ENCODE data around the gene ISLR2.

Gene ISLR2

GRCh38 chr15:74176262-74177214 lies 46.2 kb downstream of the ISLR2 start:
- Histone ChIP-seq H3K4me3 (ENCODE audit: low read length) (no peak overlapping the region), H3K27me3 (ENCODE audit: control insufficient read depth, insufficient read depth, low read length) (peaks cover 3% of the 10 kb centered on the region), H3K4me1 (ENCODE audit: control insufficient read depth, insufficient read depth, low read length) (no peaks in the 10 kb centered on the region), H3K9ac (ENCODE audit: low read length) (no peak overlapping the region), H3K36me3 (ENCODE audit: control insufficient read depth, insufficient read depth, low read length) (no peaks in the 10 kb centered on the region), H3K9me3 (ENCODE audit: control insufficient read depth, low read length) (no peaks in the 10 kb centered on the region)

DNA sequence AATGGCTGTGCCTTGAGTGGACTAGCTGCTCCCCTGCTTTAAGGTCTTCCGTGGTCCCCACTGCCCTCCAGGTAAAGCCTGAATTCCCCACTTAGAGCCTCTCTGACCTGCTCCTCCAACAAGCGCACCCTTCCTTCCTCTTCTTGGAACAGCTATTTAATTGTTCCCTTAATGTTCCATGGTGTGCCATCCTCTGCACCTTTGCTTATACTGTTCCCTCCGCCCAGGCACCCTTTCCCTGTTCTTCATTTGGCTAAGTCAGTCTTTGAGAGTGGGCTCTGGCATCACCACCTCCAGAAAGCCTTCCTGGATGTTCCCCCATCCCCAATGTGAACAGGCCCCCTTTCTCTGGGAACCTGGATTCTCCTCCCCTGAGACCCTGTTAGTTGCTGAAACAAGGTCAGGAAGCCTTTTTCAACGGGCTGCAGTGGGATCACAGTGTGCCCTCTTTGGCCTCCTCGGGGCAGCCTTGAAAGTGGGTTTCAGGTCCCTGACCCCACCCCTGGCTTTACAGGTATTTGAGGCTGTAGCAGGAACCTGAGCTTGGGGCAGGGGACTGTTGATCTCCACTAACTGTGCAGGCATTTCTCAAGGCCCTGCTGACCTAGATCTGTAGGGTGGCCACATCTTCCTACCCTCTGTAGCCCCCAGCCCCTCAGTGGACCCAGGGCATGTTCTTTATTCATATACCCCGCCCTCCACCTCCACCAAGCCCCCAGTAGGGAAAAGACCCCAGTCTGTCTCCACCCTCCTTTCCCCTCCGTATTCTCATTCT lies 48.1 kb downstream of the ISLR2 start:
- H3K9ac ChIP-seq (ENCODE audit: low read length): no peak overlapping the region
- H3K4me3 ChIP-seq (ENCODE audit: low read length): no peak overlapping the region
- peaks cover 3% of the 10 kb centered on the region for H3K27me3 ChIP-seq (ENCODE audit: control insufficient read depth, insufficient read depth, low read length)
- H3K36me3 ChIP-seq (ENCODE audit: control insufficient read depth, insufficient read depth, low read length): no peaks in the 10 kb centered on the region
- no peaks in the 10 kb centered on the region for H3K9me3 ChIP-seq (ENCODE audit: control insufficient read depth, low read length)
- no peaks in the 10 kb centered on the region for H3K4me1 ChIP-seq (ENCODE audit: control insufficient read depth, insufficient read depth, low read length)

GRCh38 chr15:74179101-74179841 lies 48.9 kb downstream of the ISLR2 start:
- Histone ChIP-seq H3K4me3 (ENCODE audit: low read length) (no peak overlapping the region), H3K9me3 (ENCODE audit: control insufficient read depth, low read length) (no peaks in the 10 kb centered on the region), H3K9ac (ENCODE audit: low read length) (no peak overlapping the region), H3K36me3 (ENCODE audit: control insufficient read depth, insufficient read depth, low read length) (no peaks in the 10 kb centered on the region), H3K4me1 (ENCODE audit: control insufficient read depth, insufficient read depth, low read length) (no peaks in the 10 kb centered on the region), H3K27me3 (ENCODE audit: control insufficient read depth, insufficient read depth, low read length) (peaks cover 3% of the 10 kb centered on the region)

DNA sequence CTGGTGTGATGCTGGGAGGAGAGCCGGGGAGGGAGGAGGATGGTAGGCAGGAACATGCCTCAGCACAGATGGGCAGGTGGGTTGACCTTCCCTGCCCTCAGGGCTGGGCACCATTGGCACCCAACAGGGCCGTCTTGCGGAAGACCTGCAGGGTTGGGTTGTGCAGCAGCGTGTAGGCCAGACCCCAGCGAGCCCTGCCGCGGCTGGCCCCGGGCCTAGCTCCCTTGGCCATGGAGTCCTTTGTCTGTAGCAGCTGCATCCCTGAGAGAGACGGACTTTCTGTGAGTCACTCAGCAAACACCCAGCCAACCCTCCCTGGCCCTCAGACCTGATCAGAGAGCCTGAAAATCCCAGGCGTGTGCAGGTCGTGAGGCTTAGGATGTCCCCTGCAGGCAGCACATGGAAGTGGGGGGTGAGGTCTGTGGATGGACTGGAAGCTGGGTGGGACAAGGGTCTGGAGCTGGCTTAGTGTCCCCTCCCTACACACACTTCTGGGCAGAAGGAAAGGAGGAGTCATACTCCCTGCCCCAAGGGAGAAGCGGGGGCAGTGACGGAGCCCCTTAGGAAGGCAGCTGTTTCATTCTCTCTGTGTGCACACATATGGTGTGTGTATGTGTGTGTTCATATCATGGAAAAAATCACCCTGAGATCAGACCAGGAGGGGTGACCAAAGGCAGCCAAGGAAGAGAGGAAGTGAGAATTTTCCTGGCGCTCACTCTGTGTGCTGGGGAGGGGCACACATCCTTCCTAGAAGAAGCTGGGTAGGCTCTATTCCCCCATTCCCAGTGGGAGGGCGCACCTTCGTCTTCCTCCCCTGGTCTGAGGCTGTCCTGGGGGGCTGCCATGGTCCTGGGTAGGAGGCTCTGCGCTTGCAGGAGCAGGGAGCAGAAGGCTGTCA lies 49.8 kb downstream of the ISLR2 start:
- H3K4me1 ChIP-seq (ENCODE audit: control insufficient read depth, insufficient read depth, low read length): no peaks in the 10 kb centered on the region
- H3K9ac ChIP-seq (ENCODE audit: low read length): no peak overlapping the region
- H3K36me3 ChIP-seq (ENCODE audit: control insufficient read depth, insufficient read depth, low read length): no peaks in the 10 kb centered on the region
- no peaks in the 10 kb centered on the region for H3K9me3 ChIP-seq (ENCODE audit: control insufficient read depth, low read length)
- H3K4me3 ChIP-seq (ENCODE audit: low read length): no peak overlapping the region
- peaks cover 3% of the 10 kb centered on the region for H3K27me3 ChIP-seq (ENCODE audit: control insufficient read depth, insufficient read depth, low read length)

DNA sequence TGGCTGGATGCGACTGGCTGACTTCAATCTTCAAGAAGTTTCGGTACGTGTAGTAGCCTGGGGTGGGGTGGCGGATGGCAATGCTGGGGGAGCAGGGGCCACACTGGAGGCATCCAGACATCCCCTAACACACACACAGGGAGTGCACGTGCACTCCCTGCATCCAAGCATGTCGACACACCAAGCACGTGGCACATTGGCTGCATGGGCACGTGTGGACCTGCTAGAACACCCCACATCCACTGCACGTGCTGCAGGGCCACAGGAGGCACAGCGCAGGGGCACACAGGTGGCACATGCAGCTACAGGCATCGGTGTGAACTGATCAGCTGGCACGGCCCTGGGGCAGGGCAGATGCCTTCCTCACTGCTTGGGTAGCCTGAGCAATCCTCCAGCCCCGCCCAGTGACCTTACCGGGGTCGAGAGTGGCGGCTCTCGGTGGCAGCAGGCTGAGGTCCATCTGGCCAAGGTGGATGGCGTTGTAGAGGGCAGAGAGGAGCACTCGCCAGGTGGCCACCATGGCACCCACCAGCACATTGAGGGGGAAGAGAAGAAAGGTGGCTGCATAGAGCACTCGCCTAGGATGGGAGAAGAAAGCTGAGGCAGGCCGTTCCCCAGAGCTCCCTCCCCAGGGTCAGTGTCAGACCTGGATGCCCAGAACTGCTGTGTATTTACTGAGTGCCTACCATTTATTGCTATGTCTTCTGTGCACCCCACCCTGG lies 50.7 kb downstream of the ISLR2 start:
- Histone ChIP-seq H3K4me1 (ENCODE audit: control insufficient read depth, insufficient read depth, low read length) (no peaks in the 10 kb centered on the region), H3K9ac (ENCODE audit: low read length) (no peak overlapping the region), H3K4me3 (ENCODE audit: low read length) (no peak overlapping the region), H3K36me3 (ENCODE audit: control insufficient read depth, insufficient read depth, low read length) (no peaks in the 10 kb centered on the region), H3K9me3 (ENCODE audit: control insufficient read depth, low read length) (no peaks in the 10 kb centered on the region), H3K27me3 (ENCODE audit: control insufficient read depth, insufficient read depth, low read length) (peaks cover 3% of the 10 kb centered on the region)

- Histone ChIP-seq H3K36me3 (ENCODE audit: control insufficient read depth, insufficient read depth, low read length) (no peaks in the 10 kb centered on the region), H3K9ac (ENCODE audit: low read length) (no peak overlapping the region), H3K27me3 (ENCODE audit: control insufficient read depth, insufficient read depth, low read length) (peaks cover 3% of the 10 kb centered on the region), H3K9me3 (ENCODE audit: control insufficient read depth, low read length) (no peaks in the 10 kb centered on the region), H3K4me1 (ENCODE audit: control insufficient read depth, insufficient read depth, low read length) (no peaks in the 10 kb centered on the region), H3K4me3 (ENCODE audit: low read length) (no peak overlapping the region)
These were observed 51.7 kb downstream of the ISLR2 start for GRCh38 chr15:74182131-74182530.

GRCh38 chr15:74184582-74185091 lies 54.3 kb downstream of the ISLR2 start:
- H3K4me1 ChIP-seq (ENCODE audit: control insufficient read depth, insufficient read depth, low read length): no peaks in the 10 kb centered on the region
- H3K4me3 ChIP-seq (ENCODE audit: low read length): no peak overlapping the region
- H3K27me3 ChIP-seq (ENCODE audit: control insufficient read depth, insufficient read depth, low read length): no peaks in the 10 kb centered on the region
- no peak overlapping the region for H3K9ac ChIP-seq (ENCODE audit: low read length)
- no peaks in the 10 kb centered on the region for H3K9me3 ChIP-seq (ENCODE audit: control insufficient read depth, low read length)
- no peaks in the 10 kb centered on the region for H3K36me3 ChIP-seq (ENCODE audit: control insufficient read depth, insufficient read depth, low read length)

GRCh38 chr15:74185710-74186348 lies 55.4 kb downstream of the ISLR2 start:
- Histone ChIP-seq H3K9ac (ENCODE audit: low read length) (no peak overlapping the region), H3K4me1 (ENCODE audit: control insufficient read depth, insufficient read depth, low read length) (no peaks in the 10 kb centered on the region), H3K9me3 (ENCODE audit: control insufficient read depth, low read length) (no peaks in the 10 kb centered on the region), H3K4me3 (ENCODE audit: low read length) (no peak overlapping the region), H3K27me3 (ENCODE audit: control insufficient read depth, insufficient read depth, low read length) (no peaks in the 10 kb centered on the region), H3K36me3 (ENCODE audit: control insufficient read depth, insufficient read depth, low read length) (no peaks in the 10 kb centered on the region)
